Amygdala (tissue), 56 donors: ENCODE results near the gene LNPEP.
A peak's percentile ranks its signal among the peaks of the same experiment; 100 is the strongest.

ENCODE experiments used
- DNase-seq, 56 donors: peaks; one replicate each; lab custom pipeline; 2025; lab: John Stamatoyannopoulos, UW

The LNPEP gene

GRCh38 chr5:96952974-96953730, 17.3 kb downstream of the LNPEP start:
- DNase-seq, result no peak

GRCh38 chr5:96957254-96958049, 21.6 kb downstream of the LNPEP start:
- DNase-seq, result no peak

- DNase-seq, result no peak
These were observed 23.1 kb downstream of the LNPEP start for GRCh38 chr5:96958977-96959376.

GRCh38 chr5:96961053-96961452, 25.2 kb downstream of the LNPEP start:
- no peak for DNase-seq

GRCh38 chr5:96962540-96962991, 26.7 kb downstream of the LNPEP start:
- no peak for DNase-seq

- peak in 7 of 56 donors; percentile 1 to 51 (median 17) for DNase-seq
These were observed 27.4 kb downstream of the LNPEP start for GRCh38 chr5:96963267-96963666.

GRCh38 chr5:96966801-96967200, 30.9 kb downstream of the LNPEP start:
- no peak for DNase-seq

- no peak for DNase-seq
These were observed 31.5 kb downstream of the LNPEP start for GRCh38 chr5:96967400-96967799.

- DNase-seq, result no peak
These were observed 32.2 kb downstream of the LNPEP start for GRCh38 chr5:96968074-96968473.

- peak in 4 of 56 donors; percentile 1 to 6 (median 3) for DNase-seq
These were observed 32.7 kb downstream of the LNPEP start for GRCh38 chr5:96968614-96969013.

- no peak for DNase-seq
These were observed 33.5 kb downstream of the LNPEP start for GRCh38 chr5:96969366-96969765.

- no peak for DNase-seq
These were observed 36.9 kb downstream of the LNPEP start for GRCh38 chr5:96972599-96973334.

GRCh38 chr5:96973532-96974401, 37.9 kb downstream of the LNPEP start:
- DNase-seq, result no peak

- no peak for DNase-seq
These were observed 39.8 kb downstream of the LNPEP start for GRCh38 chr5:96975656-96976055.

- DNase-seq, result no peak
These were observed 41.3 kb downstream of the LNPEP start for GRCh38 chr5:96977228-96977627.

- no peak for DNase-seq
These were observed 43.1 kb downstream of the LNPEP start for GRCh38 chr5:96978812-96979449.

GRCh38 chr5:96984506-96985192, 48.8 kb downstream of the LNPEP start:
- no peak for DNase-seq

GRCh38 chr5:96986450-96986849, 50.6 kb downstream of the LNPEP start:
- no peak for DNase-seq

- no peak for DNase-seq
These were observed 54.2 kb downstream of the LNPEP start for GRCh38 chr5:96990102-96990501.
